ELF-1 (cell line): ENCODE results near the gene BPIFB6.

Experiments used
- DNase-seq: peaks from one replicate; pipeline ENCODE4 v3.0.0-alpha.2; 2016; ENCODE audit warnings: low read depth, low spot score

The BPIFB6 gene

GRCh38 chr20:33083544-33084340 is 52.3 kb downstream of the BPIFB6 start:
- DNase-seq, result no peak

- no peak for DNase-seq
These were observed 53.3 kb downstream of the BPIFB6 start for GRCh38 chr20:33084722-33085121.

DNA sequence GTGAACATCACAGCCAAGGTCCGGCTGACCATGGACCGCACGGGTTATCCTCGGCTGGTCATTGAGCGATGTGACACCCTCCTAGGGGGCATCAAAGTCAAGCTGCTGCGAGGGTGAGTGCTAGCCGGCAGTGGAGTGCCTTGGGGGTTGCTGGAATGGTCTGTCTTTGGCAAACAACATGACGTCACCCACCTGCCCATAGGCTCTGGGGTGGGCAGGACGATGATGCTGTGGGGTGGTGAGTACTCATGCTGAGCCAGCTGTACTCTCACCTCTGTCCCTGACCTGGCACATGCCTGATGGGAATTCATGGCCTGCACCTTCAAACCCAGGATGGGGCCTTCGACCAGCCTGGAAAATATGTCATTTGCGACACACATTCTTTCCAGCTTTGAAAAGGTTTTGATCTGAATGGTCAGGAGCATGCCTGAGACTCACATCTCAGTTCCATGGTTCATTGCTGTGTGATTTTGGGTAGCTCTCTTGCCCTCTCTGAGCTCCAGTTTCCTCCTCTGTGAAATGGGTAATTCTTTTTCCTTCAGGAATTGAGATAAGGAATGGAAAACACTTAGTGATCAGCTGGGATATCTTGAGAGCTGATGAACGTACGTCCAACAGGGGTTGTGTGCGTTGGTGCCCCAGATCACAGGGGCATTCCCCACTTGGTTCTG is 54.7 kb downstream of the BPIFB6 start:
- DNase-seq, result no peak

- no peak for DNase-seq
These were observed 59.7 kb downstream of the BPIFB6 start for GRCh38 chr20:33091147-33091546.

- DNase-seq, result no peak
These were observed 60.2 kb downstream of the BPIFB6 start for GRCh38 chr20:33091693-33092092.

GRCh38 chr20:33092361-33092760 is 60.9 kb downstream of the BPIFB6 start:
- DNase-seq, result no peak

DNA sequence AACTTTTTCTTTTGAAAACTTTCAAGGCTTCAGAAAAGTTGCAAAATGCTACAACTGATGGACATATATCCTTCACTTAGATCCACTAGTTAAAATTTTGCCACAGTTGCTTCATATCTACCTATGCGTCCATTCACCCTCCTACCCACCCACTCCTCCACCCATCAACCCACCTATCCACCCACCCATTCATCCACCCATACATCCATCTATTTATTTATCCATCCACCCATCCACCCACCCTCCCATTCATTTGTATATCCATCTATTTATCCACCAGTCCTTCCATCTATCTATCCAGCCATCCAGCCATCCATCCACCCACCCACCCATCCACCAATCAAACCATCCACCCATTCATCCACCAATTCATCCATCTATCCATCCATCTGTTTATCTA is 61.6 kb downstream of the BPIFB6 start:
- DNase-seq, result no peak

GRCh38 chr20:33093582-33093981 is 62.1 kb downstream of the BPIFB6 start:
- no peak for DNase-seq
